Breast epithelium (tissue), 3 donors: ENCODE results near the gene KRTAP4-1.

Experiments
- POLR2A ChIP-seq: fragments of 450-650 bp; IDR thresholded peaks from one replicate; pipeline ENCODE4 v1.6.1; 2016; ENCODE audit warnings: antibody characterized with exemption, mild to moderate bottlenecking, moderate library complexity
- POLR2AphosphoS5 ChIP-seq, 3 donors: sonication (generic); formaldehyde crosslinking; IDR thresholded peaks; one replicate each; pipeline ENCODE4 v1.6.1; 2017; ENCODE audit warnings: antibody characterized with exemption in 3 of 3
- TF ChIP-seq, protein P1 (sequence below), 3 donors: fragments of 450-650 bp; IDR thresholded peaks; one replicate each; pipeline ENCODE4 v1.5.1; 2016 to 2017; ENCODE audit warnings: antibody characterized with exemption in 3 of 3, mild to moderate bottlenecking in 3 of 3, moderate library complexity in 3 of 3

DNA sequence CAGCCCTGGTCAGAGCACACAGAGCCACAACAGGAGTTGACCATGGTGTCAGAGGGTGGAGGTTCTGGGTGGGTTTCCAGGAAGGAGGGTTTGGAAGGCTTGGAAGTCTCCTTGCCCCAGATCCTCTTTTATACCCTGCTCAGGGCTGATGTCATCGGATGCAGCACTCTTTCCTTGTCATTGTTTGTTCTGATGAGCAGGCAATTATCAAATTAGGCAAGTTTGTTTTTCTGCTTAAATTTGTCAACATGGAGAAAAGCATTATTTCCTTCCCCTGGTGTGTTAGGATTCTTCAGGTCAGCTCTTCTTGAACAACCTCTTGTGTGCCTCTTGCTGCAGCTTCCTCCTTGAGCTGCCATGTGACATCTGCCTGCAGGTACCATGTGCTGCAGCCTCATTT lies 24.1 kb downstream of the KRTAP4-1 start, which contains the start of gene KRTAP4-4:
- TF ChIP-seq POLR2A (no peak), POLR2AphosphoS5 (IDR thresholded peaks at IDR 0.05) (no peak)
- TF ChIP-seq, protein P1, sequence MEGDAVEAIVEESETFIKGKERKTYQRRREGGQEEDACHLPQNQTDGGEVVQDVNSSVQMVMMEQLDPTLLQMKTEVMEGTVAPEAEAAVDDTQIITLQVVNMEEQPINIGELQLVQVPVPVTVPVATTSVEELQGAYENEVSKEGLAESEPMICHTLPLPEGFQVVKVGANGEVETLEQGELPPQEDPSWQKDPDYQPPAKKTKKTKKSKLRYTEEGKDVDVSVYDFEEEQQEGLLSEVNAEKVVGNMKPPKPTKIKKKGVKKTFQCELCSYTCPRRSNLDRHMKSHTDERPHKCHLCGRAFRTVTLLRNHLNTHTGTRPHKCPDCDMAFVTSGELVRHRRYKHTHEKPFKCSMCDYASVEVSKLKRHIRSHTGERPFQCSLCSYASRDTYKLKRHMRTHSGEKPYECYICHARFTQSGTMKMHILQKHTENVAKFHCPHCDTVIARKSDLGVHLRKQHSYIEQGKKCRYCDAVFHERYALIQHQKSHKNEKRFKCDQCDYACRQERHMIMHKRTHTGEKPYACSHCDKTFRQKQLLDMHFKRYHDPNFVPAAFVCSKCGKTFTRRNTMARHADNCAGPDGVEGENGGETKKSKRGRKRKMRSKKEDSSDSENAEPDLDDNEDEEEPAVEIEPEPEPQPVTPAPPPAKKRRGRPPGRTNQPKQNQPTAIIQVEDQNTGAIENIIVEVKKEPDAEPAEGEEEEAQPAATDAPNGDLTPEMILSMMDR (IDR thresholded peaks at IDR 0.05): no peak
